ENCODE measurements around the gene PPFIBP1. TPM values are rescaled to one million over a fixed set of nuclear protein-coding genes. Genes with fewer than 3 reads are reported as not detected.

Gene PPFIBP1
- total and polyA plus RNA-seq, 10 donors = 3.7 to 182 (median 92.4) TPM

DNA sequence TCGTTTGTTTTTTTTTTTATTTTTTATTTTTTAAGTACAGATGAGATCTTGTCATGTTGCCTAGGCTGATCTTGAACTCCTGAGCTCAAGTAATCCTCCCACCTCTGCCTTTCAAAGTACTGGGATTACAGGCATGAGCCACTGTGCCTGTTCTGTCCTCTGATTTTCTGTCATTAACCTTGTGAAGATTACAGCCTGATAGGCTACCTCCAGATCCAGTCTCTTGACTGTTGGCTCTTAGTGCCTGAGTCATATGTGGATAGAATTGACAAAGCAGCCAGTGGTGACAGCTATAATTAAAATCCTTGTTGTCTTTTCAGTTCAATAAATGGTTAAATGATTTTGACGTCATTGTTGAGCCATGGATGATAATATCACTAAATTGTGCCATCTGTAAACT lies 151.0 kb downstream of the PPFIBP1 start:
- H3K36me3 ChIP-seq = peaks cover 0 to 46% (median 20%) of the 10 kb centered on the region in 6 donors
- WGBS, 5 donors = 73 to 88% (median 74%) methylated on average over 2 of the region's 2 CpGs
- intact Hi-C loops (cut with DNase I; ENCODE audit: low total_unique reads) = no loop called here

DNA sequence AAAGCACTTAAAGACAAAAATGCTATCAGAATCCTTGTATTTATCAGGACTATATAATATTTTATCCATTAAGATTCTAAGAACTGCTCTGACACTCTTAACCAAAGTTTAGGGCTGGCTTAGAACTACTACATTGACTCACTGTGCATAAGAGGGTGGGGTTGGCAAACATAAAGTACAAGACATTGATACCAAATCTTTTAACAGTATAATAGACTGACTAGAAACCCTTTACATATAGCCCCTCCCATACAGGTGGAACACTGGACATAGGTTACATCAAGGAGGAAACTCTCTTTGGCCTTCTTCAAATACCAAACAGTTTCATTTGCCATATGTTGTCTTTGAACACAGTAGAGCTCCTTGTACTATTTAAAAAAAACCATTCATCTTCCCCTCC lies 156.6 kb downstream of the PPFIBP1 start:
- TF ChIP-seq, protein P1, sequence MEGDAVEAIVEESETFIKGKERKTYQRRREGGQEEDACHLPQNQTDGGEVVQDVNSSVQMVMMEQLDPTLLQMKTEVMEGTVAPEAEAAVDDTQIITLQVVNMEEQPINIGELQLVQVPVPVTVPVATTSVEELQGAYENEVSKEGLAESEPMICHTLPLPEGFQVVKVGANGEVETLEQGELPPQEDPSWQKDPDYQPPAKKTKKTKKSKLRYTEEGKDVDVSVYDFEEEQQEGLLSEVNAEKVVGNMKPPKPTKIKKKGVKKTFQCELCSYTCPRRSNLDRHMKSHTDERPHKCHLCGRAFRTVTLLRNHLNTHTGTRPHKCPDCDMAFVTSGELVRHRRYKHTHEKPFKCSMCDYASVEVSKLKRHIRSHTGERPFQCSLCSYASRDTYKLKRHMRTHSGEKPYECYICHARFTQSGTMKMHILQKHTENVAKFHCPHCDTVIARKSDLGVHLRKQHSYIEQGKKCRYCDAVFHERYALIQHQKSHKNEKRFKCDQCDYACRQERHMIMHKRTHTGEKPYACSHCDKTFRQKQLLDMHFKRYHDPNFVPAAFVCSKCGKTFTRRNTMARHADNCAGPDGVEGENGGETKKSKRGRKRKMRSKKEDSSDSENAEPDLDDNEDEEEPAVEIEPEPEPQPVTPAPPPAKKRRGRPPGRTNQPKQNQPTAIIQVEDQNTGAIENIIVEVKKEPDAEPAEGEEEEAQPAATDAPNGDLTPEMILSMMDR (IDR thresholded peaks at IDR 0.05 in 8 of 11, conservative IDR thresholded peaks at IDR 0.05 in 3 of 11) = no peak
- TF ChIP-seq POLR2AphosphoS5 (IDR thresholded peaks at IDR 0.05) = no peak
- no peak for TF ChIP-seq POLR2A (IDR thresholded peaks at IDR 0.05)
- no peak for DNase-seq
- no peaks in the 10 kb centered on the region for H3K9me3 ChIP-seq
- no peak overlapping the region for H3K4me3 ChIP-seq
- H3K4me1 ChIP-seq = no peaks in the 10 kb centered on the region
- intact Hi-C loops (cut with DNase I; ENCODE audit: low total_unique reads) = no loop called here
- no peak overlapping the region for H3K27ac ChIP-seq
- peaks cover 0 to 85% (median 46%) of the 10 kb centered on the region in 6 donors for H3K36me3 ChIP-seq
- H3K27me3 ChIP-seq (replicated peaks in 1 of 7) = no peaks in the 10 kb centered on the region

More for the DNA sequence above, 151.0 kb downstream of the PPFIBP1 start:
- Histone ChIP-seq H3K4me1 (no peaks in the 10 kb centered on the region), H3K4me3 (no peak overlapping the region), H3K9me3 (no peaks in the 10 kb centered on the region), H3K27me3 (replicated peaks in 1 of 7) (no peaks in the 10 kb centered on the region), H3K27ac (no peak overlapping the region)
- TF ChIP-seq POLR2A (IDR thresholded peaks at IDR 0.05) = no peak
- no peak for TF ChIP-seq POLR2AphosphoS5 (IDR thresholded peaks at IDR 0.05)
- TF ChIP-seq, protein P1 (IDR thresholded peaks at IDR 0.05 in 8 of 11, conservative IDR thresholded peaks at IDR 0.05 in 3 of 11) = no peak
- no peak for DNase-seq

DNA sequence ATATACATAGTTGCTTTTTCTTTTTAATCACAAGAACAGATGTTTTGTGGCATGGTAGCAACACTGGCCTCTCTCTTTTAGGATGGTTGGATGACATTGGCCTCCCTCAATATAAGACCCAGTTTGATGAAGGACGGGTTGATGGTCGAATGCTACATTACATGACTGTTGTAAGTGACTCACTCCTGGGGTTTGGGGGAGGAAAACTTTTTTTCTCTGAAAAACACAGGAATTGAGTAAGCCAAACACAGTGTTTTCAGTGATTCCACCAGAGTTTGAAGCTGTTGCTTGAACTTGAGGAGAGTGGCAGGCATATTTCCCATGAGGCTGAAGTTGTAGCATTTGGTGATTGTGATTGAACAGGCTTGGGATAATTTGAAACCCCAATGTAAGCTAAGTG lies 158.5 kb downstream of the PPFIBP1 start:
- H3K27me3 ChIP-seq (replicated peaks in 1 of 7) = no peaks in the 10 kb centered on the region
- no peak overlapping the region for H3K27ac ChIP-seq
- TF ChIP-seq, protein P1 (IDR thresholded peaks at IDR 0.05 in 8 of 11, conservative IDR thresholded peaks at IDR 0.05 in 3 of 11) = no peak
- no peak for TF ChIP-seq POLR2A (IDR thresholded peaks at IDR 0.05)
- TF ChIP-seq POLR2AphosphoS5 (IDR thresholded peaks at IDR 0.05) = no peak
- intact Hi-C loops (cut with DNase I; ENCODE audit: low total_unique reads) = no loop called here
- no peaks in the 10 kb centered on the region for H3K4me1 ChIP-seq
- WGBS, 5 donors = 88 to 99% (median 91%) methylated on average over 2 of the region's 2 CpGs
- no peaks in the 10 kb centered on the region for H3K9me3 ChIP-seq
- no peak for DNase-seq
- no peak overlapping the region for H3K4me3 ChIP-seq
- peaks cover 3 to 81% (median 42%) of the 10 kb centered on the region in 6 donors for H3K36me3 ChIP-seq

DNA sequence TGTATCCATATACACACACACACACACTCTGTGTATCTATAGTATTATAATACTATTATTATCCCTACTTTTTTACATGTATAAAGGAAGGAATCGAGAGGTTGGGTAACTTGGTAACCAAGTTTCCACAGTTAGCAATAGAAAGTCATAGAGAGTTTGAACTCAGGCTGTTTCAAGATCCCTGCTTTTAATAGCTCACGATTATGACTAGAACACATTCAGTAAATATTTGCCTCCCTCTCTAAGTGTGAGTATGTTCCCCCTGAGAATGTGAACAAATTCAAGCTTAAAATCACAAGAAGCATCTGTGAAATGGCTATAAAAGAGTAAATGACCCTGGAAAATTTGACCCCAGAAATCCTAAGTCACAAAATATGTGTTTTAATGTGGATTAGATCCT lies 161.3 kb downstream of the PPFIBP1 start:
- intact Hi-C loops (cut with DNase I; ENCODE audit: low total_unique reads) = no loop called here
- H3K4me1 ChIP-seq = no peaks in the 10 kb centered on the region

More for the DNA sequence above, 161.3 kb downstream of the PPFIBP1 start:
- Histone ChIP-seq H3K27ac (no peak overlapping the region), H3K4me3 (no peak overlapping the region), H3K27me3 (replicated peaks in 1 of 7) (no peaks in the 10 kb centered on the region), H3K9me3 (no peaks in the 10 kb centered on the region), H3K36me3 (peaks cover 3 to 91% (median 60%) of the 10 kb centered on the region in 6 donors)
- WGBS, 5 donors = 60 to 89% (median 74%) methylated on average over 2 of the region's 2 CpGs
- DNase-seq = no peak
- TF ChIP-seq, protein P1 (IDR thresholded peaks at IDR 0.05 in 8 of 11, conservative IDR thresholded peaks at IDR 0.05 in 3 of 11) = no peak
- no peak for TF ChIP-seq POLR2AphosphoS5 (IDR thresholded peaks at IDR 0.05)
- TF ChIP-seq POLR2A (IDR thresholded peaks at IDR 0.05) = no peak
